HK-2 (cell line): ENCODE results near the gene GTF2H1.
"Not testable (repeated sequence)": the region's sequence is repeated elsewhere in the genome, so short reads cannot be mapped to it uniquely, and the experiment has no call there.

ENCODE experiments used
- DNase-seq: peaks from one replicate; pipeline ENCODE4 v3.0.0-alpha.2; 2018; ENCODE audit not compliant: unreplicated experiment

GTF2H1 gene

DNA sequence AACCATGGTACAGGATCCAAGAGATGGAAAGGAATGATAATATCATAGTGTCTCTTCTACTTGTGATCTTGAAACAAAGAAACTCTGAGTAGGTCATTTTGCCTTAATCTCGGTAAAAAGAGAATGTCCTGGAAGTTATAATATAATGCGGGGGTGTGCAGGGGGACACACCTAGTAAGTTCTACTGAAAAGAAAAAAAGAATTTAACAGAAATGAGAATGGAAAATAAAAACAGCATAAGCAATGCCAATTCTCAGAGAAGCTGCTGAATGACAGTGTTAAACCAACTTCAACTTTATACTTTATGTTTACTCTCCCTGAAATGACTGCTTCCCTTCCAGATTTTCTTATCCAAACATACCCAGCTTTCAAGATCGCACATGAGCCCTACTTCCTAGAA is 2.5 kb upstream of the GTF2H1 start:
- no peak for DNase-seq

DNA sequence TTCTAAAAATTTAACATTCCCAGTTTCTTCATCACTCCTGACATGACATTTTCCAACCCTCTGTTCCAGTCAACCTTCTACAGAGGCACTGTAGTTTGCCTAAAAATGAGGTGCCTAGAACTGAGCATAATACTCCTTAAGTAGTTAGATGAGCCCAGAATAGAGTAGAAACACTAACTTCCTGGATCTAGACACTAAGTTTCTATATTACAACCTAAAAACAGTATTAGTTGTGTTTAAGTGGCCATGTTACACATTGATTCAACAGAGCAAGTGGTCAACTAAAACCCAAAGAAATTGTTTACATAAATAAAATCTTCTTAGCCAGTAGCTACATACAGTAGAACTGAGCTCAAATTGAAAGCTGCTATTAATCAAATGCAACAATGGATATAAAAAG is 1.8 kb upstream of the GTF2H1 start:
- no peak for DNase-seq

DNA sequence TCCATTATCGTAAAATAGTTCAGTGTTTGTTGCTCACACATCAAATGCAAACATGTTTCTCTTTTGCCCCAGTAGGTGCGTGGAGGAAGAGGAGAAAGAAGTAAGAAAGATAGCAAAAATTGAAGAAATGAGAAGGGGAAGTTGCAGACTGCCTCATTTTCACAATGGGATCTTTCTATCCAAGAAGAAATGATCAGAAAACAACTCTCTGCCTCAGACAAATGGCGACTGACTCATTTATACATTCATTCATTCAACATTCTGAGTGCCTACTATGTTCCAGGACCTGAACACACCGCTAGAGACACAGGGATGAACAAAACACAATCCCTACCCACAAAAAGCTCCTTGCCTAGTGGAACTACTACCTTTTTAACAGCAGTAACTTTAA is 794 bp upstream of the GTF2H1 start:
- DNase-seq: no peak

DNA sequence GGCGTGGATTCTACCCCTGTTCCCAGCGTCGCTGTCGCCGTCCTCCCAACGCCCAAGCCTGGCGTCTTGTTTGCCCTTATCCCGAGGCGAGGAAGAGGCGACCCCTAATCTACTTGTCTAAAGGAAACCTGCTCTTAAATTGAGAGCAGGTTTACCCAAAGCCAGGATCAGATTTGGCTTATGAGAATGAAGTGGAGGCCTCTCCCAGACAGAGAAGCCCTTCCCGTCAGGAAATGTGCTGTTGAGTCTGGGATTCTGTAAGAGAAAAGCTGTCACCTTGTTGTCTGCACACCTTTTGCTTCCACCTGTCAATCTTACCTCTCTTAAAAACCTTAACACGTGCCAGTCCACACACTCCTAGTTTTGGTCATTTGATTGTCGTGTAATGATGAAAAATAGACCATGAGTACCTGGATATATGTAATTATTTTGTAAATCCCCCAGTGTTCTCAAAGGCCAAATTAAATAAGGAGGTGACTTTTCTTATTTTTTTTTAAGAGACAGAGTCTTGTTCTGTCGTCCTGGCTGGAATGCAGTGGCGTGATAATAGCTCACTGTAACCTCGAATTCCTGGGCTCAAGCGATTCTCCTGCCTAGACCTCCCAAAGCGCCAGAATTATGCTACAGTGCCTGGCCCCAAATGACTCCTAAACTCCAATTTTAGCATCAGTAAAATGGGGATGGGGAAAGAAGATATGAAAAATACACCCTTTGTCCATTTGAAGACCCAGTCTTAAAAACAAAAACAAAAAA is 627 bp downstream of the GTF2H1 start:
- no peak for DNase-seq

DNA sequence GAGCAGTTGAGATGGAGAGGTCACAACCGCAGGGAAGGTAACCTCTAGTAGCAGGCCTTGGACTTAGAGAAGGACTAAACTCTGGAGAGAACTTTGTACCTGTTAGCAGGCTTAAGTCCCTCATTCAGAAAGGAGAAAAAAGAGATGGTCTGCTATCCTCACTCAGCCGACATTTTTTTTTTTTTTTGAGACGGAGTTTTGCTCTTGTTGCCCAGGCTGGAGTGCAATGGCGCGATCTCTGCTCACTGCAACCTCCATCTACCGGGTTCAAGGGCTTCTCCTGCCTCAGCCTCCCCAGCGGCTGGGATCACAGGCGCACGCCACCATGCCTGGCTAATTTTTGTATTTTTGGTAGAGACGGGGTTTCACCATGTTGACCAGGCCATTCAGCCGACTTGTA is 1.5 kb downstream of the GTF2H1 start:
- DNase-seq: not testable (repeated sequence)

DNA sequence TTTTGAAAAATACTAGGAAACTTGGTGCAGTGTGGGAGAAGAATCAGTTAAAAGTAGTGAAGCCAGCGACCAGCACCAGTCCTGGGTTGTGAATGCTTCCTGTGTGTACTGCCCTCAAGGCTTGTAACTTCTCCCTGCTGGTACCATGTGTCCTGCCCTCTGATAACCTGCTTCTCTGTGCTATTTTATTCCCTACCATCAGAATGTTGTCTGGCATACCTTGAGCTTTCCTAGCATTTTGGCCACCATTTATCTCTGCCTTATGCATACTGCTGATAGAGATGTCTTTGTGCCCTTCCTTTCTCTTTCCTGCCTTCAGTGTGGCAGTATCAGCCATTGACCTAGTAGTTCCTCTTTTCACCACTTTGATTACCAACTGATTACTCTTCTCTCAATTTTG is 2.0 kb downstream of the GTF2H1 start:
- no peak for DNase-seq

DNA sequence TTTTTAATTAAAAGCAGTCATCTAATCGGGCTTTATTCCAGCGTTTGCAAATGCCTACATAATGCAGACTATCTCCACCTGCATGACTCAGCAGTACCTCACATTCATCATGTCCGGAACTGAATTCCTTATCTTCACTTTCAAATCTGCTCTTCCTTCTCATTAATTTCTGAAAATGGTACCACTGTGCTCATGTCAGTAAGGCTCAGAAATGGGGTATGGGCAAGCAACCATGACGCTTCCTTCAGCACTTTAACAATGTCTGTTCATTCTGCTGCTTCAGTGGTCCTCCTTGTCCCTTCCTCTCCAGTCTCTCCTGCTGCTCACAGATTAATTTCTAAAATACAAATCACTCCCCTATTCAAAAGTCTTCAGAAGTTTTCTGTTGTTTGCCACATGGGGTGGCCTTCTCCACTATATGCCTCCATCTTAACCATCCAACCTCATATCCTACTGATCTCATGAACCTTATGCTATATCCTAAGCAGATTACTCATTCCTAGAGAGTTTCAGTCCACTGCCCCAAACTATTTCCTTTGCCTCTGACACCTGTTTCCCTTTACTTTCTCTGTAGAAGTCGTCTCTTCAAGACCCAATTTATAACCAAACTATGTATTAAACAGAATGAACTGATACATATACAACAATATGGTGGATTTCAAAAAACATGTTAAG is 7.0 kb downstream of the GTF2H1 start:
- DNase-seq: no peak

DNA sequence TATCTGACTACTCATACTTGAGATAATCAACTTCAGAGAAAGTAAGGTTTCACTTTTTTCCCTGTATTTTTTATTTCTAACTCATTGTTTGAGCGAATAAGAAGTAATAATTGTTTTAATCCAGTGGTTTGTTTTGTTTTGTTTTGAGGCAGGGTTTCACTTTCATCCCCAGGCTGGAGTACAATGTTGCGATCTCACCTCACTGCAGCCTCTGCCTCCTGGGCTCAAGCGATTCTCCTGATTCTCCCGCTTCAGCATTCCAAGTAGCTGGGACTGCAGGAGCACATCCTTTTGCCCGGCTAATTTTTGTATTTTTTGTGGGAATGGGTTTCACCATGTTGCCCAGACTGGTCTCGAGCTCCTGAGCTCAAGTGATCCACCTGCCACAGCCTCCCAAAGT is 8.6 kb downstream of the GTF2H1 start:
- DNase-seq: no peak

DNA sequence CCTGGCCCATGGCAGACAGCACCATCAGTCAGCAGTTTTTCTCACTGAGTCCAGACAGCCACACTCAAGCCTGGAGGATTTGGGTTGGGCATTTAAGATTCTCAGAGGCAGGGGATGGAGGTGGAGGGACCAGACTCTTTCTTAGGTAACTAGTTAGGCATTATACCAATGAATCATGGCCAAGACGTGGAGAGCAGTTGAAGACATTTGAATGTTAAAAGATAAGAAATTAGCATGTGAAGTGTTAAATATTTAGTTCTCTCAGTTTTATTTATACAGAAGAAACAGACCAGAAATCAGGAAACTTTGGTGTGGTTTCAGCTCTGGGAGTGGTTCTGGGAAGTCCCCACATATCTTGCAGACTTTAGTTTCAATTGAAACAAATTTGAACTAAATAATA is 9.9 kb downstream of the GTF2H1 start:
- DNase-seq: no peak

DNA sequence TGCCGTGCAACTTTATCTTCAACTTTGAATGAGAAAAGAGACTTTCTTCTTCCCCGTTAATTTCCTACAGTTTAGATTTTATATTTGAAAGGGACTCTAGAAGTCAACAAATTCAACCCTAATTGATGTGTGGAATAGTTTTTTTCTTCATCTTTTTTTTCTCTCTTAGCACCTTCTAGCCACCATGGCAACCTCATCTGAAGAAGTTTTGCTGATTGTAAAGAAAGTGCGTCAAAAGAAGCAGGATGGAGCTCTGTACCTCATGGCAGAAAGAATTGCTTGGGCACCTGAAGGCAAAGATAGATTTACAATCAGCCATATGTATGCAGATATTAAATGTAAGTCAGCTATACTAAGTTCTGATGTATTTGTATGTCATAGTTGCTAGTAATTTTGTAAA is 10.5 kb downstream of the GTF2H1 start:
- DNase-seq: no peak

DNA sequence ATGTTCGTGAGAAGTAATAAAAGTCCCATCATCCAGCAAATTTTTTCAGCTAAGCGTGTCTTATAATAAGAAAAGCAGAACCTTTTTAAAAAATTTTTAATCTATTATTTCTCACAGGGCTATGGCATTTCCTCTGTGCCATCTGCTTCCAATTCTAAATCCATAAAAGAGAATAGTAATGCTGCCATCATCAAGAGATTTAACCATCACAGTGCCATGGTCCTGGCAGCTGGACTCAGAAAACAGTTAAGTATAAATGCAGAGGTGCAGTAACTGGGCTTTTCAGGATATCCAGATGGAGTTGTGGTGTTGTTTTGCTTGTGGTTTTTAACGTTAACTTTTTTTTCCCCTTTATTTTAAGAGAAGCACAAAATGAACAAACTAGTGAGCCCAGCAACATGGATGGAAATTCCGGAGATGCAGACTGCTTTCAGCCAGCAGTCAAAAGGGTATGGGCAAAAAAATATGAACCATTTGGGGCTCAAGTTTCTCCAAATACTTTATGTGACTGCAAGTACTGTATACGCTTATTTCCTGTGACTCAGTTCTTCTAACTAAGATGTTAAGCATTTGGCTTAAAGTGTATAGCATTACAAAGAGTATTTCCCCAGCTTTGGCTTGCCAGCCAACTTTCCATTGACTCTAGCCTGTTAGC is 25.2 kb downstream of the GTF2H1 start:
- no peak for DNase-seq

DNA sequence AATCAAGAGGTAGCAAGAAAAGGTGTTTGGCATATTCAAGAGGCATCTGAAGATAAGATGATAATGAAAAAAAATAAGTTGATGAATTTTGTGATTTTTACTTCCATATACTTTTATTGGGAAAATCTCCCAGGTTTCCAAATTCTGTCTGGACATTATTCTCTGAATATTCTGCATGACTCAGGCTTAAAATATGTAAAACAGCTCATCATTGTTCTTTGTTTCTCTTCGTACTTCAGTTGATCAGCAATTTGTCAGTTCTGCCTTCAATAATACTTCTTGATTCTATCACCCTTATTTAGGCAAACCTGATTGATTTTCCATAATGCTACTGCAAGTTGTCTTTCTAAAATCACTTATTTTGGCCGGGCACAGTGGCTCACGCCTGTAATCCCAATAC is 30.2 kb downstream of the GTF2H1 start:
- no peak for DNase-seq

DNA sequence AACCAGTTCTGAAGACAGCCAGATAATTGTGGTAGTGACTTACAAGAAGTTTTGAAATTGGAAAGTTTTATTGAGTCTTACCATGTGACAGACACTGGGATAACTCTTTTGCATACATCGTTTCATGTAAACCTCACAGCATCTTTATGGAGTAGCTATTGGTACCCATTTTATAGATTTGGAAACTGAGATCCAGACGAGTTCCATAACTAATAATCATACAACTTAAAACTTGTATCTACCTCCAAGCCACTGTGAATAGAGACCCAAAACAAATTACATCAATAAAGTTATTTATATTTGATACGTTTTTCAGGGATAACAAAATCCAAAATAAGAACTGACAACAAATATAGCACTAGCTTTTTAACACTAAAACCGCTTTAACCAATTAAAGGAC is 36.3 kb downstream of the GTF2H1 start:
- DNase-seq: no peak

DNA sequence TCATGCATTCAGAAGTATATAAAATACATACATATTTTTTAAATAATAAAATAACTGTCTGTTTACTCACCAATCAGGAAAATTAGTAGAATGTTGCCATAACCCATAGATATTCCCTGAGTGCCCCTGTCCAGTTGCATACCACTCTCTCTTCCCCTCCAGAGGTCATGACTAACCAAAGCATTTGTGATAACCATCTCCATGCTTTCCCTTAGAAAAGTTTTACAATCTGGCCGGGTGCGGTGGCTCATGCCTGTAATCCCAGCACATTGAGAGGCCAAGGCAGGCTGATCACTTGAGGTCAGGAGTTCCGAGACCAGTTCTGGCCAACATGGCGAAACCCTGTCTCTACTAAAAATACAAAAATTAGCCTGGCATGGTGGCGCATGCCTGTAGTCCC is 38.8 kb downstream of the GTF2H1 start:
- no peak for DNase-seq

DNA sequence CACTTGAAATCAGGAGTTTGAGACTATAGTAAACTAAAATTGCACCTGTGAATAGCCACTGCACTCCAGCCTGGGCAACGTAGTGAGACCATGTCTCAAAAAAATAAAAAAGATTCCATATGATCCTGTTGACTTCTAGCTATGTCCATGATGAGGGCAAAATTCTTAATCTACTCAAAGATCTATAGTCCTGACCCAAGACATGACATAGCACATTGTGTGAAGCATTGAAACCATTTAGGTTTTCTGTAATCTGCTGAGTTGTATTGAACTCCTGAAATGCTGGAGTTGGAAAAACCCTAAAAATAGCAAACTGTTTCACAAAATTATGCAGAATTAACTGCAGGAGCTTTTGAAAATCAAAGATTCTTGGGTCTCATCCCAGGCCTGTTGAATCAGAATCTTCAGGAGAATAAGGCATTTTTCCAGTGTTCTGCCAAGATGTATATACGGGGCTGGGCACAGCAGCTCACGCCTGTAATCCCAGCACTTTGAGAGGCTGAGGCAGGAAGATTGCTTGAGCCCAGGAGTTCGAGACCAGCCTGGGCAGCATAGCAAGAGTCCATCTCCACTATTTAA is 42.2 kb downstream of the GTF2H1 start:
- no peak for DNase-seq

DNA sequence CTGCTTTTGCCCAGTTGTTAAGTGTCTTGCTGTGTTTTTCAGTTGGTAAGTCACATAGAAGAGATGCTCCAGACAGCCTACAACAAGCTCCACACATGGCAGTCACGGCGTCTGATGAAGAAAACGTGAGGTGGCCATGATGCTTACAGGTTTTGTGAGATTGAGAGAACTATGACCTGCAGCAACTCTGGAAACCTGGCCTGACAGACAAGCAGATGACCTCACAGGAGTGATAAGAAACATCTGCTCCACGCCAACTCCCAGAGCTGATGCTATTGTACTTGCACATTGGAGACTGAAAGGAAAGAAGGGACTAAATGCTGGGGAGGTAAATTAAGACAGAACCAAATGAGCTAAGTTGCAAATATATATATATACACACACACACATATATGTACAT is 43.4 kb downstream of the GTF2H1 start:
- DNase-seq: no peak

DNA sequence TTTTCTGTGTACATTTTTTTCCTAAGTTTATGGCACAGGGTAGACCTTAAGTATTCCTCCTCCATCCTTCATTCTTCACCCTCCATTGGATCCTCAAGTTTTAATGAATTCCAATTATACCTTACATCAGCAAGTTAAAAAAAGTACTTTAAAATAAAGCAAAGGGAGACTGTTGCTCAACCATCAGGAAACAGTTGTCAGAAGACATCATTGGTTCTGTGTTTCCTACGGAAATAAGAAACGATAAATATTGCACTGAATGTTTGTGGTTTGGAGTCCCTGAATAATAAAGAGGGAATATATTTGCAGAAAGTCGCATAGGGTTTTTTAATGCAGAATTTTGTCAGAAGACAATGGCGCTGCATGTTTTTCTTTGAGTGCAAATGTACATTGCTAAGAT is 43.9 kb downstream of the GTF2H1 start:
- DNase-seq: no peak

DNA sequence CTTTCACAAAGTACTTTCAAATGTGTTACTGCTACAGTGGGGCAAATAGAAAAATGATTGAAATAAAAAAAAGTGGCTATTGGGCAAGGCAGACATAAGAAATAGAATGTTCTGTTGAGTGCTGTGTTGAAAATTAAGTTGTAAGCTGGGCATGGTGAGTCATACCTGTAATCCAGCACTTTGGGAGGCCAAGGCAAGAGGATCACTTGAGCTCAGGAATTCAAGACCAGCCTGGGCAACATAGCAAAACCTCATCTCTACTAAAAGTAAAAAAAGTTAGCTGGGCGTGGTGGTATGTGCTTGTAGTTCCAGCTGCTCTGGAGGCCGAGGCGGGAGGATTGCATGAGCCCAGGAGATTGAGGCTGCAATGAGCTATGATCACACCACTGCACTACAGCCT is 45.1 kb downstream of the GTF2H1 start:
- no peak for DNase-seq

DNA sequence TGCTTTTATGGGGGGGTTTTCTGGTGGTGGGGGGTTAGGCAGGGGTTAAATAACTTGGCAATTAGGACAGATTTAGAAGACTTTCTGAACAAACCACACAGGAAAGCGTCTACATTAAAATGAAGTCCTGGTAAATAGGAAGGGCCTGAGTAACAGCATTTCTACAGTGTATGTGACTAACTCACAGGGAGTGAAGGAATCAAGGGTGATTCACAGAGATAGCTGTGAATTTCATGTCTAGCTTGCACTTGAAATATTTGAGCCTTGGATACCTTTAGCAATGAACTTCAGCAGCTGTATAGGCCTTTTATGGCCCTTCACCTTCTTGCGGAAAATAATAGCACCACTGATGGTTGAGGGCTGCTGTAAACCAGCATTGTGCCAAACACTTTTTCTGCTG is 45.9 kb downstream of the GTF2H1 start:
- DNase-seq: no peak

DNA sequence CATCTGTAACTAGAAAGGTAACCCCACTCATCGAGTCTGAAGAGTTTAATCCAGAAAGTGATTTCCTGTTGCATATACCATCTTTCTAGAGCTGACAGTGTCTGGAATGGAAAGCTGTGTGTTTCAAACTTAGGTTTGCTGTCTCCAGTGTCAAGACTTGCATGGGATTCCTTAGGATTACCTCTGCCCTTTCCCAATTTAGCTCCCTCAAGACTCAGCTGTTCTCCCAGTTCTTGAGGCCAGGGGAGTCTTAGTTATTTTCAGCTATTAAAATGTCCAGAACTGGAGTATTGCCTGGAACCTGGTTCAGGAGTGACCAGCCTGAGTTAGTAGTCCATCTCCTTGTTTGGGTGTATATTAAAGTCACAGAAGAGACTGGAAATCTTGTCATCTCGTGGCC is 47.0 kb downstream of the GTF2H1 start:
- DNase-seq: no peak

DNA sequence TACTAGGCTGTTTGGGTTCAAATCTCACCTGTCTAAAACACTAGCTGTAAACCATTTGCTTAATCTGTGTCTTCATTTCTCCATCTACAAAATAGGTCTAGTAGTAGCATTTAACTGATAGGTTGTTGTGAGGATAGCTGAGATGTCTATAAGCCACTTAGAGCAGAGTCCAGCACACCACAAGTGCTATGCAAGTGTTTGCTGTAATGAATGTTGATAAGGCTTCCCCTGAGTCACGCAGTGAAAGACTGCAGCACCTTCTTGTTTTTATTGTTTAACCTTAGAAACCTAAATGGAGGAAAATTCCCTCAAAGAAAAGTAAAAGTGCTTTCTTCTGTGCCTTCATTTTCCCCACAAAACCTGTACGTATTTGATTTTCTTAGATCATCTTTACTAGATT is 48.9 kb downstream of the GTF2H1 start:
- DNase-seq: no peak

DNA sequence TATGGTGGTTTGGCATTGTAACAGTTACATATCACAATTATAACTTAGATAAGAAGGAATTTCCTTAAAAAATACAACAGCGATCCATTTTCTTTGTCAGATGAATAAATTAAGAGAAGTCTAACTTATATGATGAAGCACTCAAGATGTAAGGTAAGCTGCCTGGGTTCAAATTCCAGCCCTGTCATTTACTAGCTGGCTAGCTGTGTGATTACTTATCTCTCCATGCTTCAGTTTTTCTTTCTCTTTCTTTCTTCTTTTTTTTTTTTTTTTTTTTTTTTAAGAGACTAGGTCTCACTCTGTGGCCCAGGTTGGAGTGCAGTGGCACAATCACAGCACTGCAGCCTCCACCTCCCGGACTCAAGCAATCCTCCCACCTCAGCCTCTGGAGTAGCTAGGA is 49.8 kb downstream of the GTF2H1 start:
- no peak for DNase-seq

DNA sequence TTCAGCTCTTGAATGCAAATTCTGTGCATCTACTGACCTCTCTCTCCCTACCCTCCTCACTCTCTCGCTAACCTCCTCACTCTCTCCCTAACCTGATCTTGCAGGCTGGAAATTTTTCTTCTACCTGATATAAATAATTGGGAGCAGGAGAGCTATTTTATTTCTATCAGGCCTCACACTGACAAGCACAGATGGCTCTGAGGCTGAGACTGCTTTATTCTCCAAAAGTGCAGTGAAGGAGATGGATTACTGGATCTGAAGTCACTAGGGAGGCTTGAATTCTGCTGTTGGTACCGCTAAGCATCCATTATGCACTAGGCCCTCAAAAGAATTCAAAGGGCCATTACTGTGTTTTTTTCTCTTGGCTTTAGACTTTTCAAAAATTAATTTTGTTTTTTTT is 52.6 kb downstream of the GTF2H1 start:
- DNase-seq: no peak
